H9 (cell line): ENCODE results near the gene PRKCB. TPM values are rescaled to one million over a fixed set of nuclear protein-coding genes. Genes with fewer than 3 reads are reported as not detected.

Experiments used
- DNase-seq: peaks from one replicate; pipeline ENCODE4 v3.0.0-alpha.2; 2017
- H2AFZ ChIP-seq: one replicate; pipeline ENCODE4 v1.6.1; 2013; ENCODE audit warnings: mild to moderate bottlenecking, low read length, control low read depth, moderate library complexity
- H2AK5ac ChIP-seq: 2 replicates; pipeline ENCODE4 v1.6.1; 2013; ENCODE audit warnings: low read length, control low read depth, mixed read lengths; ENCODE audit not compliant: insufficient read length
- H2BK120ac ChIP-seq: one replicate; pipeline ENCODE4 v1.6.1; 2013; ENCODE audit warnings: low read depth, mild to moderate bottlenecking, low read length, control low read depth, inconsistent platforms; ENCODE audit not compliant: poor library complexity, severe bottlenecking
- H2BK12ac ChIP-seq: 2 replicates; pipeline ENCODE4 v1.6.1; 2013; ENCODE audit warnings: low read length, control low read depth, mixed read lengths, low read depth; ENCODE audit not compliant: insufficient read length
- H2BK15ac ChIP-seq: 2 replicates; pipeline ENCODE4 v1.6.1; 2013; ENCODE audit warnings: low read depth, low read length, control low read depth
- H2BK20ac ChIP-seq: one replicate; pipeline ENCODE4 v1.6.1; 2013; ENCODE audit warnings: low read depth, mild to moderate bottlenecking, low read length, control low read depth, inconsistent platforms; ENCODE audit not compliant: poor library complexity, severe bottlenecking
- H2BK5ac ChIP-seq: 2 replicates; pipeline ENCODE4 v1.6.1; 2013; ENCODE audit warnings: low read length, control low read depth, mixed read lengths; ENCODE audit not compliant: insufficient read length
- H3K14ac ChIP-seq: 2 replicates; pipeline ENCODE4 v1.6.1; 2013; ENCODE audit warnings: low read length, control low read depth; ENCODE audit not compliant: insufficient read depth
- H3K18ac ChIP-seq: 2 replicates; pipeline ENCODE4 v1.6.1; 2013; ENCODE audit warnings: low read depth, mild to moderate bottlenecking, mixed read lengths, low read length, control low read depth; ENCODE audit not compliant: insufficient read length
- H3K23ac ChIP-seq: 2 replicates; pipeline ENCODE4 v1.6.1; 2013; ENCODE audit warnings: low read length, control low read depth, mixed read lengths, low read depth; ENCODE audit not compliant: insufficient read length
- H3K23me2 ChIP-seq: 2 replicates; pipeline ENCODE4 v1.6.1; 2013; ENCODE audit warnings: low read depth, mild to moderate bottlenecking, mixed read lengths, low read length, control low read depth; ENCODE audit not compliant: insufficient read length, poor library complexity, severe bottlenecking
- H3K27ac ChIP-seq: 2 replicates; pipeline ENCODE4 v1.5.1; 2013; ENCODE audit warnings: low read length, control low read depth, mixed read lengths, low read depth; ENCODE audit not compliant: insufficient read length
- H3K27me3 ChIP-seq: 2 replicates; pipeline ENCODE4 v1.6.1; 2013; ENCODE audit warnings: low read length, control low read depth, inconsistent platforms; ENCODE audit not compliant: insufficient read depth
- H3K4ac ChIP-seq: 2 replicates; pipeline ENCODE4 v1.6.1; 2013; ENCODE audit warnings: low read depth, mild to moderate bottlenecking, control low read depth, inconsistent platforms, low read length, moderate library complexity
- H3K4me1 ChIP-seq: 2 replicates; pipeline ENCODE4 v1.6.1; 2013; ENCODE audit warnings: low read length, control low read depth, inconsistent platforms; ENCODE audit not compliant: insufficient read depth
- H3K4me2 ChIP-seq: 2 replicates; pipeline ENCODE4 v1.6.1; 2013; ENCODE audit warnings: low read length, control low read depth, mixed read lengths; ENCODE audit not compliant: insufficient read length, insufficient read depth
- H3K56ac ChIP-seq: 2 replicates; pipeline ENCODE4 v1.6.1; 2013; ENCODE audit warnings: low read depth, mild to moderate bottlenecking, mixed read lengths, low read length, control low read depth; ENCODE audit not compliant: insufficient read length
- H3K79me1 ChIP-seq: 2 replicates; pipeline ENCODE4 v1.6.1; 2013; ENCODE audit warnings: low read depth, mild to moderate bottlenecking, moderate library complexity, low read length, control low read depth, inconsistent platforms; ENCODE audit not compliant: insufficient read depth, poor library complexity, severe bottlenecking
- H3K79me2 ChIP-seq: 2 replicates; pipeline ENCODE4 v1.6.1; 2013; ENCODE audit warnings: low read length, control low read depth, inconsistent platforms; ENCODE audit not compliant: insufficient read depth
- H3K9ac ChIP-seq: 2 replicates; pipeline ENCODE4 v1.6.1; 2013; ENCODE audit warnings: low read length, control low read depth, mixed read lengths; ENCODE audit not compliant: insufficient read length; ENCODE audit errors: extremely low read depth
- H3K9me3 ChIP-seq: one replicate; pipeline ENCODE4 v1.6.1; 2013; ENCODE audit warnings: low read depth, low read length, inconsistent platforms; ENCODE audit not compliant: control insufficient read depth
- H3T11ph ChIP-seq: one replicate; pipeline ENCODE4 v1.6.1; 2013; ENCODE audit warnings: mild to moderate bottlenecking, low read length, control low read depth, inconsistent platforms
- H4K20me1 ChIP-seq: one replicate; pipeline ENCODE4 v1.6.1; 2013; ENCODE audit not compliant: control insufficient read depth, insufficient read length, insufficient read depth
- H4K5ac ChIP-seq: 2 replicates; pipeline ENCODE4 v1.6.1; 2013; ENCODE audit warnings: low read depth, mild to moderate bottlenecking, mixed read lengths, low read length, control low read depth; ENCODE audit not compliant: insufficient read length
- H4K8ac ChIP-seq: replicated peaks from 2 replicates; pipeline ENCODE4 v1.6.1; 2013; ENCODE audit warnings: low read length, control low read depth, mixed read lengths, low read depth; ENCODE audit not compliant: insufficient read length
- H4K91ac ChIP-seq: 2 replicates; pipeline ENCODE4 v1.6.1; 2013; ENCODE audit warnings: low read depth, mild to moderate bottlenecking, moderate library complexity, mixed read lengths, low read length, control low read depth; ENCODE audit not compliant: insufficient read length
- H3K27ac Mint-ChIP-seq, 3 experiments: 2 replicates in 2 of 3; 3 replicates in 1 of 3; pipeline ENCODE4 v1.8.0; 2020 to 2021; ENCODE audit warnings: mixed read lengths in 3 of 3, mild to moderate bottlenecking in 1 of 3, moderate library complexity in 1 of 3
- H3K27me3 Mint-ChIP-seq: 2 replicates; pipeline ENCODE4 v1.8.0; 2021; ENCODE audit warnings: low read depth, mild to moderate bottlenecking, moderate library complexity, mixed read lengths
- H3K36me3 Mint-ChIP-seq, 3 experiments: 2 replicates in 2 of 3; 3 replicates in 1 of 3; pipeline ENCODE4 v1.8.0; 2020 to 2021; ENCODE audit warnings: low read depth in 3 of 3, mixed read lengths in 3 of 3; ENCODE audit not compliant: insufficient read depth in 1 of 3
- H3K4me1 Mint-ChIP-seq, 2 experiments: 2 replicates each; pipeline ENCODE4 v1.8.0; 2020; ENCODE audit warnings: mixed read lengths in 2 of 2
- H3K4me3 Mint-ChIP-seq, 2 experiments: 2 replicates in 1 of 2; 3 replicates in 1 of 2; pipeline ENCODE4 v1.8.0; 2020 to 2021; ENCODE audit warnings: mild to moderate bottlenecking in 2 of 2, mixed read lengths in 2 of 2, moderate library complexity in 1 of 2
- H3K9me3 Mint-ChIP-seq, 2 experiments: 2 replicates in 1 of 2; 3 replicates in 1 of 2; pipeline ENCODE4 v1.8.0; 2020; ENCODE audit warnings: mild to moderate bottlenecking in 2 of 2, mixed read lengths in 2 of 2, moderate library complexity in 1 of 2
- CTCF ChIP-seq: fragments of 200-600 bp; sonication (generic); conservative IDR thresholded peaks from 3 replicates; pipeline ENCODE4 v1.8.0; 2021; ENCODE audit warnings: antibody characterized with exemption, mild to moderate bottlenecking
- WGBS: extraction: QIAGEN DNeasy Blood & Tissue Kit; methylation state at CpG from one replicate; pipeline ENCODE4 v1.1.7; 2013; ENCODE audit warnings: missing lambda C conversion rate, low lambda C conversion rate, mixed read lengths; ENCODE audit not compliant: insufficient read length; ENCODE audit errors: extremely low coverage; 5-methylcytosine and 5-hydroxymethylcytosine counted together
- total RNA-seq: library from RNA; stranded (reverse); gene quantifications from 2 replicates; pipeline ENCODE4 v1.2.1, GENCODE V29; 2021

PRKCB gene
- total RNA-seq, 1 experiment from 2014 or later: 7.0 TPM

DNA sequence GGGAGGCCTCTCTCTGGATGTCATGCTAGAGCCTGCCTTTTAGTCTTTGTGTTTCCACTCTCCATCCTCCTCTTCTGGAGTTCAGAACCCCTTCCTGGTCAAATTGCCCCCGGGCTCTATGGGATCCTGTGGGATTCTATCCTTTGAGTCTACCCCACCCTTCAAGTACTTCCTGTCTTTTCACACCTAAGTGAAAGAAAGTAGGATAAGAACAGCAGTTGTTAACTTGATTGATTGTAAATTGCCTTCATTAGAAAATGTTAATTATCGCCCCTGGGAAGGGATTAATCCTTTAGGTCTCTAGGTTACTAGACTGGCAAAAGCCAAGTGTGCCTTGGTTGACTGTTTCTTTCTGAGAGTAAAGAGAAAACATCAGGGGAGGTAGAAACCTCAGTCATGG is 30.1 kb downstream of the PRKCB start:
- Histone ChIP-seq H3K18ac (no peak overlapping the region), H3K23ac (no peak overlapping the region), H2BK20ac (no peak overlapping the region), H3T11ph (no peak overlapping the region), H3K23me2 (no peaks in the 10 kb centered on the region), H3K4me1 (peaks cover 4% of the 10 kb centered on the region), H2BK5ac (no peak overlapping the region), H3K9me3 (no peaks in the 10 kb centered on the region), H4K5ac (no peak overlapping the region), H4K20me1 (no peaks in the 10 kb centered on the region), H3K27me3 (peaks cover 23% of the 10 kb centered on the region; the same call in 1 of the 2 replicates), H3K9ac (no peak overlapping the region), H3K79me1 (no peaks in the 10 kb centered on the region), H3K56ac (no peak overlapping the region), H2AK5ac (no peak overlapping the region), H4K91ac (no peak overlapping the region), H3K14ac (no peak overlapping the region), H3K4me2 (no peak overlapping the region), H3K27ac (no peak overlapping the region), H4K8ac (no peak overlapping the region), H2AFZ (no peak overlapping the region), H2BK120ac (no peak overlapping the region), H2BK15ac (no peak overlapping the region), H3K4ac (no peak overlapping the region), H3K79me2 (no peaks in the 10 kb centered on the region), H2BK12ac (no peak overlapping the region)
- no peaks in the 10 kb centered on the region for H3K36me3 Mint-ChIP-seq
- no peak overlapping the region for H3K27ac Mint-ChIP-seq
- peak; percentile 71 for DNase-seq
- no peak overlapping the region; a peak in 1 of 5 replicates for H3K4me3 Mint-ChIP-seq
- peaks cover 95% of the 10 kb centered on the region for H3K27me3 Mint-ChIP-seq
- H3K9me3 Mint-ChIP-seq: no peaks in the 10 kb centered on the region; a peak in 1 of 5 replicates
- no CpG with 5 or more reads among the region's 2 CpGs for WGBS
- no peak for TF ChIP-seq CTCF
- peaks cover 21 to 27% of the 10 kb centered on the region in 2 experiments for H3K4me1 Mint-ChIP-seq
